ENCODE data around the gene ZNF385B.
"Not testable (repeated sequence)": the region's sequence is repeated elsewhere in the genome, so short reads cannot be mapped to it uniquely, and the experiment has no call there.

ZNF385B gene

GRCh38 chr2:179800776-179801175 is 60.6 kb downstream of the ZNF385B start:
- no peak for DNase-seq

GRCh38 chr2:179796213-179797007 is 65.0 kb downstream of the ZNF385B start:
- no peak for DNase-seq

- no peak for DNase-seq
Measured at GRCh38 chr2:179793902-179794301, 67.5 kb downstream of the ZNF385B start.

- DNase-seq = no peak
Measured at GRCh38 chr2:179793238-179793637, 68.2 kb downstream of the ZNF385B start.

- no peak for DNase-seq
Measured at GRCh38 chr2:179790235-179791217, 70.9 kb downstream of the ZNF385B start.

- no peak for DNase-seq
Measured at GRCh38 chr2:179788104-179788503, 73.3 kb downstream of the ZNF385B start.

- DNase-seq = no peak
Measured at GRCh38 chr2:179787601-179788000, 73.8 kb downstream of the ZNF385B start.

- DNase-seq = no peak
Measured at GRCh38 chr2:179785902-179786301, 75.5 kb downstream of the ZNF385B start.

GRCh38 chr2:179782346-179782745 is 79.1 kb downstream of the ZNF385B start:
- DNase-seq = not testable (repeated sequence)

- no peak for DNase-seq
Measured at GRCh38 chr2:179773986-179774385, 87.4 kb downstream of the ZNF385B start.

- DNase-seq = no peak
Measured at GRCh38 chr2:179772346-179772745, 89.1 kb downstream of the ZNF385B start.

GRCh38 chr2:179771791-179772190 is 89.6 kb downstream of the ZNF385B start:
- DNase-seq = no peak

GRCh38 chr2:179770029-179770428 is 91.4 kb downstream of the ZNF385B start:
- no peak for DNase-seq

- DNase-seq = no peak
Measured at GRCh38 chr2:179769323-179769722, 92.1 kb downstream of the ZNF385B start.

GRCh38 chr2:179768765-179769164 is 92.6 kb downstream of the ZNF385B start:
- DNase-seq = no peak

GRCh38 chr2:179765666-179766065 is 95.7 kb downstream of the ZNF385B start:
- DNase-seq = no peak

- DNase-seq = no peak
Measured at GRCh38 chr2:179764710-179765109, 96.7 kb downstream of the ZNF385B start.

- DNase-seq = no peak
Measured at GRCh38 chr2:179758636-179759035, 102.8 kb downstream of the ZNF385B start.

- DNase-seq = no peak
Measured at GRCh38 chr2:179751163-179751809, 110.1 kb downstream of the ZNF385B start.

- no peak for DNase-seq
Measured at GRCh38 chr2:179749210-179749609, 112.2 kb downstream of the ZNF385B start.

- DNase-seq = no peak
Measured at GRCh38 chr2:179746981-179747380, 114.4 kb downstream of the ZNF385B start.

- DNase-seq = no peak
Measured at GRCh38 chr2:179745635-179746256, 115.7 kb downstream of the ZNF385B start.

GRCh38 chr2:179744401-179744800 is 117.0 kb downstream of the ZNF385B start:
- no peak for DNase-seq
